ENCODE results near the gene MT1M.
A peak's percentile ranks its signal among the peaks of the same experiment; 100 is the strongest.

MT1M gene

GRCh38 chr16:56608043-56608875 lies 24.2 kb upstream of the MT1M start, which contains the start of gene MT2A:
TSS of gene MT2A (plus strand) at chr16:56608584. CDS start at chr16:56608656, 72 bp downstream.
- DNase-seq (ENCODE audit: low read depth): peak; percentile 87
- H3K4me3 ChIP-seq (ENCODE audit: low read length): peak within 1 kb of the TSS; percentile 79
- no peak for TF ChIP-seq CTCF (conservative IDR thresholded peaks at IDR 0.05; ENCODE audit: low read depth, low read length)

GRCh38 chr16:56608876-56609462 lies 23.5 kb upstream of the MT1M start:
- no peak for DNase-seq (ENCODE audit: low read depth)
- H3K4me3 ChIP-seq (ENCODE audit: low read length): peak overlapping the region; percentile 79
- TF ChIP-seq CTCF (conservative IDR thresholded peaks at IDR 0.05; ENCODE audit: low read depth, low read length): no peak

- DNase-seq (ENCODE audit: low read depth): no peak
- TF ChIP-seq CTCF (conservative IDR thresholded peaks at IDR 0.05; ENCODE audit: low read depth, low read length): no peak
- H3K4me3 ChIP-seq (ENCODE audit: low read length): peak overlapping the region; percentile 79
Measured at GRCh38 chr16:56609463-56609921, 23.0 kb upstream of the MT1M start.

GRCh38 chr16:56610017-56610608 lies 22.3 kb upstream of the MT1M start:
- TF ChIP-seq CTCF (conservative IDR thresholded peaks at IDR 0.05; ENCODE audit: low read depth, low read length): no peak
- no peak for DNase-seq (ENCODE audit: low read depth)

GRCh38 chr16:56610609-56611111 lies 21.8 kb upstream of the MT1M start:
- DNase-seq (ENCODE audit: low read depth): no peak
- no peak for TF ChIP-seq CTCF (conservative IDR thresholded peaks at IDR 0.05; ENCODE audit: low read depth, low read length)
- no peak overlapping the region for H3K4me3 ChIP-seq (ENCODE audit: low read length)

More at GRCh38 chr16:56610017-56610608, 22.3 kb upstream of the MT1M start:
- no peak overlapping the region for H3K4me3 ChIP-seq (ENCODE audit: low read length)

GRCh38 chr16:56611281-56611833 lies 21.1 kb upstream of the MT1M start:
- H3K4me3 ChIP-seq (ENCODE audit: low read length): no peak overlapping the region
- DNase-seq (ENCODE audit: low read depth): no peak
- no peak for TF ChIP-seq CTCF (conservative IDR thresholded peaks at IDR 0.05; ENCODE audit: low read depth, low read length)

Data from retinal pigment epithelial cell (primary cell).